Suprapubic skin (tissue), 4 donors: Measurements from ENCODE around the gene TPSB2. TPM values are rescaled to one million over a fixed set of nuclear protein-coding genes. Genes with fewer than 3 reads are reported as not detected.
"Not testable (repeated sequence)": the region's sequence is repeated elsewhere in the genome, so short reads cannot be mapped to it uniquely, and the experiment has no call there.

Source experiments
- DNase-seq, 2 donors: peaks; one replicate each; pipeline ENCODE4 v3.0.0-alpha.2; 2019; ENCODE audit warnings: low spot score in 2 of 2
- H3K27ac ChIP-seq: fragments of 200-600 bp; sonication (generic); one replicate; pipeline ENCODE4 v1.5.1; 2019
- H3K27me3 ChIP-seq: fragments of 200-600 bp; sonication (generic); one replicate; pipeline ENCODE4 v1.5.1; 2019
- H3K36me3 ChIP-seq: fragments of 200-600 bp; sonication (generic); one replicate; pipeline ENCODE4 v1.5.1; 2019
- H3K4me1 ChIP-seq: fragments of 200-600 bp; sonication (generic); one replicate; pipeline ENCODE4 v1.5.1; 2019
- H3K4me3 ChIP-seq: fragments of 200-600 bp; sonication (generic); one replicate; pipeline ENCODE4 v1.5.1; 2019; ENCODE audit warnings: mild to moderate bottlenecking
- H3K9me3 ChIP-seq: fragments of 200-600 bp; sonication (generic); one replicate; pipeline ENCODE4 v1.5.1; 2019
- EP300 ChIP-seq: sonication (generic); formaldehyde crosslinking; IDR thresholded peaks from one replicate; pipeline ENCODE4 v1.6.1; 2017; ENCODE audit warnings: antibody characterized with exemption
- POLR2A ChIP-seq, 2 donors: fragments of 450-650 bp; IDR thresholded peaks; one replicate each; pipeline ENCODE4 v1.6.1; 2017; ENCODE audit warnings: antibody characterized with exemption in 2 of 2, mild to moderate bottlenecking in 2 of 2, moderate library complexity in 2 of 2
- POLR2AphosphoS5 ChIP-seq, 3 donors: sonication (generic); formaldehyde crosslinking; IDR thresholded peaks; one replicate each; pipeline ENCODE4 v1.6.1; 2017; ENCODE audit warnings: antibody characterized with exemption in 3 of 3
- WGBS: methylation state at CpG from one replicate; pipeline ENCODE4 v1.1.5; 2018; 5-methylcytosine and 5-hydroxymethylcytosine counted together
- total RNA-seq, 4 donors: library from RNA; depleted of rRNA; stranded (reverse); fragments of >200 nt; gene quantifications; one replicate each; pipeline ENCODE4 v1.1.0, GENCODE V29; 2016
- TF ChIP-seq, protein P1 (sequence below), 2 donors: fragments of 200-600 bp in 1 of 2; fragments of 450-650 bp in 1 of 2; sonication (generic) in 1 of 2; IDR thresholded peaks; one replicate each; pipeline ENCODE4 v1.5.1; 2016 to 2019; ENCODE audit warnings: antibody characterized with exemption in 2 of 2, mild to moderate bottlenecking in 1 of 2, moderate library complexity in 1 of 2

The TPSB2 gene
- total RNA-seq, 4 donors from 2014 or later: 13.0 to 36.9 (median 22.5) TPM

DNA sequence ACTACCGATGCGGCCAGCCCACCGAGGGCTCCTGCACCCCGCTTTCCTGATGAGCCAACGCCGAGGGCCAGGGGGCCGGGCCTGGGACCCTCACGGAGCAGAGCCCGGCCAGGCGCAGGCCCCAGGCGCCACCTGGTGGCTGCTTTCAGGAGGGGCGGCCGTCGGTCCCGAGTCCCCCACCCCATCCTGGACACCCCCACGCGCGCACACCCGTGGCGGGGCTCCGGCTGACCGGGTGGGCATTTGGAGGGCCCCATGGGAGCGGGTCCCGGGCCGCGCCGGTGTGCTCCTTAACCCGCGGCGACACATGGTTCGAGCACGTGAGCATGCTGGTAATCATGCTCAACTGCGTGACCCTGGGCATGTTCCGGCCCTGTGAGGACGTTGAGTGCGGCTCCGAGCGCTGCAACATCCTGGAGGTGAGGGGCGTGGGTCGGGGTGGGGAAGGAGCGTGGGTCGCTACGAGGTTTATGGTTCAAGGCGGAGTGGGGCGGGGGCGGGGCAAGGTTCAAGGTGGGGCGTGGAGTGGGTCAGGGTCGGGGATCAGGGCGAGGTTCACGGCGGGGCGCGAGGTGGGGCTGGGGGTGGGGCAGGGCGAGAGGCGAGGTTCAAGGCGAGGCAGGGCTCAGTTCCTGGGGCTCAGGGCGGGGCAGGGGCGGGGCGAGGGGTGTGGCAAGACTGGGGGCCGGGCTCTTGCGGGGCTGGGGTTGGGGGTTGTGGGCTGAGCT lies 35.2 kb downstream of the TPSB2 start:
- Histone ChIP-seq H3K4me3 (no peak overlapping the region), H3K4me1 (no peaks in the 10 kb centered on the region), H3K9me3 (no peaks in the 10 kb centered on the region), H3K27ac (no peak overlapping the region), H3K27me3 (peaks cover 39% of the 10 kb centered on the region), H3K36me3 (no peaks in the 10 kb centered on the region)
- 24% methylated on average over 4 of the region's 61 CpGs for whole genome bisulfite sequencing
- TF ChIP-seq EP300: no peak
- TF ChIP-seq POLR2AphosphoS5 (IDR thresholded peaks at IDR 0.05): no peak
- no peak for TF ChIP-seq POLR2A (IDR thresholded peaks at IDR 0.05)
- TF ChIP-seq, protein P1, sequence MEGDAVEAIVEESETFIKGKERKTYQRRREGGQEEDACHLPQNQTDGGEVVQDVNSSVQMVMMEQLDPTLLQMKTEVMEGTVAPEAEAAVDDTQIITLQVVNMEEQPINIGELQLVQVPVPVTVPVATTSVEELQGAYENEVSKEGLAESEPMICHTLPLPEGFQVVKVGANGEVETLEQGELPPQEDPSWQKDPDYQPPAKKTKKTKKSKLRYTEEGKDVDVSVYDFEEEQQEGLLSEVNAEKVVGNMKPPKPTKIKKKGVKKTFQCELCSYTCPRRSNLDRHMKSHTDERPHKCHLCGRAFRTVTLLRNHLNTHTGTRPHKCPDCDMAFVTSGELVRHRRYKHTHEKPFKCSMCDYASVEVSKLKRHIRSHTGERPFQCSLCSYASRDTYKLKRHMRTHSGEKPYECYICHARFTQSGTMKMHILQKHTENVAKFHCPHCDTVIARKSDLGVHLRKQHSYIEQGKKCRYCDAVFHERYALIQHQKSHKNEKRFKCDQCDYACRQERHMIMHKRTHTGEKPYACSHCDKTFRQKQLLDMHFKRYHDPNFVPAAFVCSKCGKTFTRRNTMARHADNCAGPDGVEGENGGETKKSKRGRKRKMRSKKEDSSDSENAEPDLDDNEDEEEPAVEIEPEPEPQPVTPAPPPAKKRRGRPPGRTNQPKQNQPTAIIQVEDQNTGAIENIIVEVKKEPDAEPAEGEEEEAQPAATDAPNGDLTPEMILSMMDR (IDR thresholded peaks at IDR 0.05): peak; percentile 10 to 56
- DNase-seq: no peak

DNA sequence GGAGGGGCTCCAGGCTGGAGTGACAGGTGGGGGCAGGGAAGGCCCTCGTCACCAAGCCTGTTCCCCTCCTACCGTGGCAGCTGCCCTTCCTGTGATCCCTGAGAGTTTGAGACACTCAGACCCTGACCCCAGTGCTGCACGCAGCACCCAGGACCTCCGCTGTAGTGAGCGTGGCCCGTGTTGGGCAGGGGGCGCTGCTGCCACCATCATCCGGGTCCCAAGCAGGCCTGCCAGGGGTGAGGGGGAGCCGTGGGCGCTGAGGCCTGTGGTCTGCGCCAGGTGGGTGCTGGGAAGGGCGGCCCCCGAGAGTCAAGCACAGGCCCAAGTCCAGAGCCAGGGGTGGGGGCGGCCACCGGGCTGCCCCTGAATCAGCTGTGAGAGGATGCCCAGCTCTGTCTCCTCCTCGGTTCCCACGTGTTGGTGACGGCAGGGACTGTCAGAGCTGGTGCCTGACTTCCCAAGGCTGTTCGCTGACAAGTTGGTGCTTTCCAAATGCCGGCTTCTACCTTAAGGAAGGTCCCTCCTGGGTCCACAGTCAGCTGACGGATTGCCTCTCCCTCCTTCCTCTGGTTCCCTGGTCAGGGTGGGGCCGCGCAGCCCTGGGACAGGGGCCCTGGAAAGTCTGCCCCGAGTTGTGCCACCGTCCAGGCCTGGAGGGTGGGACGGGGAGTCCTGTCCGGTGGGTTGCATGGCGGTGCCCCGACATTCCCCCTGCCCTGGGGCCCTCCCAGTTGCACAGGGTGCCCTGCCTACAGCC lies 36.0 kb downstream of the TPSB2 start:
- H3K27me3 ChIP-seq: peaks cover 39% of the 10 kb centered on the region
- no peaks in the 10 kb centered on the region for H3K4me1 ChIP-seq
- H3K27ac ChIP-seq: no peak overlapping the region

DNA sequence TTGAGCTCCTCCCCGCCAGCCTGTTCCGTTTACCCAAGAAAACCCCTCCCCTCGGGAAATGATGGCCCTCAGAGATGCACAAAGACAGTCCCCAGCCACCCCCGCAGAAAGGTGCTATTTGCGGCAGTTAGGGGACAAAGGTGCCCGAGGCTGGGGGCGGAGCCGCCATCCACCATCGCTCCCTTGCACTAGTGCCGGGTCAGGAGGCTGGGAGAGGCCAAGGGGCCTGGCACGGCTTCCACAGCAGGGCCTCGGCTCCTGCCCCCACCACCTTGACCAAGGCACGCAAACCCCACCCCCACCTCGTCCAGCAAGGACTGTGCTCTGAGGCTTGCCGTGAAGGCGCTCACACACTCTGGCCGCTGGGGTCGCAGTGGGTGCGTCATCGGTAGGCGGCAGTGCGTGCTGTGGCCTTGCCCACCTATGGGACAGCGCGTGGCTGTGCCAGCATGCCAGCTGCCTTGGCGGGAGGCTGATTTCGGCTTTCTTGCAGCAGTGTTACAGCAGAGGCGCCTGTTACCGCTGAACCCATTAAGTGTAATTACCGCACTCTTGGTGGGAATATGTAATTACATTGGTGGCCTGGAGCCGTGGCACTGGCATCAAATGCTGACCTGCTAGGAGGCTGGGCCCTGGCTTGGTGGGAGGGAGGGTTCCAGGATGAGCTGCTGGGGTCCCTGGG lies 36.7 kb downstream of the TPSB2 start:
- TF ChIP-seq POLR2AphosphoS5 (IDR thresholded peaks at IDR 0.05) (no peak), EP300 (no peak), POLR2A (IDR thresholded peaks at IDR 0.05) (no peak)
- TF ChIP-seq, protein P1 (IDR thresholded peaks at IDR 0.05): no peak
- Histone ChIP-seq H3K27ac (no peak overlapping the region), H3K9me3 (no peaks in the 10 kb centered on the region), H3K4me3 (no peak overlapping the region), H3K4me1 (no peaks in the 10 kb centered on the region), H3K36me3 (no peaks in the 10 kb centered on the region), H3K27me3 (peaks cover 42% of the 10 kb centered on the region)
- no peak for DNase-seq
- 68% methylated on average over 9 of the region's 30 CpGs for WGBS

More for the DNA sequence above, 36.0 kb downstream of the TPSB2 start:
- Histone ChIP-seq H3K36me3 (no peaks in the 10 kb centered on the region), H3K4me3 (no peak overlapping the region), H3K9me3 (no peaks in the 10 kb centered on the region)
- DNase-seq: no peak
- 73% methylated on average over 14 of the region's 29 CpGs for WGBS
- TF ChIP-seq POLR2AphosphoS5 (IDR thresholded peaks at IDR 0.05) (no peak), EP300 (no peak), POLR2A (IDR thresholded peaks at IDR 0.05) (no peak)
- TF ChIP-seq, protein P1 (IDR thresholded peaks at IDR 0.05): no peak

DNA sequence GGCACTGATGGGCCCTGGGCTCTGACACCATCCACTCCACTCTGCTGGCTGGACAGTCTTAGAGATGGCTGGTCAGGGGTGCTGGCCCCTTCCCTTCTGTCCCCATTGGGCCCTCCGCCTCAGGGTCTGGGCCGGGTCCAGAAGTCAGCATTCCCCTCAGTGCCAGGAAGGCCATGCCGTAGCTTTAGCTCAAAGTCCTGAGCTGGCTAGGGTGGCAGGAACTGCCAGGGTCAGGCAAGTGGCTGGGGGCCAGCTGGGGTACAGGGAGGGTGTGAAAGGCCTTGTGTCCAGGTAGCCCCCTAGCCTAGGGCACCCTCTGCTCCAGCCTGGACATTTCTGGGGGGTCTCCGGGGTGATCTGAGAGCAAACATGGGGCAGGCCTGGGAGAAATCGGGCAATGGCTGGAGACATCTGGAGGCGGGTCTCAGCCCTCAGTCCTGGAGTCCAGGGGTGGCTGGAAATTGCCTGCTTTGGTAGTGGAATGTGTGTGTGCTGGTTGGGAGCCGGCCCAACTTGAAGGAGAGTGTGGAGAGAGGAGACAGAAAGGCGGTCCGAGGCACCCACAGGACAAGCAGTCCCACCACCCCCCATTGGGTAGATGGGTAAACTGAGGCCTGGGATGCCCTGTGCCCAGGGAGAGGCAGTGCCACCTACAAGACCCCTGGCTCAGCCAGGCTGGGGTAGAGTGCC lies 37.5 kb downstream of the TPSB2 start:
- Histone ChIP-seq H3K9me3 (no peaks in the 10 kb centered on the region), H3K27ac (no peak overlapping the region), H3K27me3 (peaks cover 48% of the 10 kb centered on the region), H3K36me3 (no peaks in the 10 kb centered on the region), H3K4me3 (no peak overlapping the region), H3K4me1 (no peaks in the 10 kb centered on the region)
- TF ChIP-seq POLR2A (IDR thresholded peaks at IDR 0.05) (no peak), EP300 (no peak), POLR2AphosphoS5 (IDR thresholded peaks at IDR 0.05) (no peak)
- TF ChIP-seq, protein P1 (IDR thresholded peaks at IDR 0.05): no peak
- WGBS: 78% methylated on average over 6 of the region's 9 CpGs
- DNase-seq: no peak

DNA sequence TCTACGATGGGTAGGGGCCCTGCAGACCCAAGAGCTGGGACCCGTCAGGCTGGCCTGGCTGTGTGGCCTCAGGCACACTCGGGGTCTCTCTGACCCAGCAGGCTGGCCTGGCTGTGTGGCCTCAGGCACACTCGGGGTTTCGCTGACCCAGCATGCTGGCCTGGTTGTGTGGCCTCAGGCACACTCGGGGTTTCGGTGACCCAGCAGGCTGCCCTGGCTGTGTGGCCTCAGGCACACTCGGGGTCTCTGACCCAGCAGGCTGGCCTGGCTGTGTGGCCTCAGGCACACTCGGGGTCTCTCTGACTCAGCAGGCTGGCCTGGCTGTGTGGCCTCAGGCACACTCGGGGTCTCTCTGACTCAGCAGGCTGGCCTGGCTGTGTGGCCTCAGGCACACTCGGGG lies 39.2 kb downstream of the TPSB2 start:
- H3K4me3 ChIP-seq, H3K27ac ChIP-seq, H3K9me3 ChIP-seq, H3K4me1 ChIP-seq, H3K36me3 ChIP-seq, DNase-seq: not testable (repeated sequence)
- no CpG with 5 or more reads among the region's 11 CpGs for WGBS
- H3K27me3 ChIP-seq: peaks cover 41% of the 10 kb centered on the region
